HepG2 (cell line): Measurements from ENCODE around the gene ADCY6. TPM values are rescaled to one million over a fixed set of nuclear protein-coding genes. Genes with fewer than 3 reads are reported as not detected.

Experiments
- ATAC-seq: fragments of 200-7000 bp; cut with Tn5 transposase; 3 replicates; pipeline ENCODE4 v1.9.1; 2020; ENCODE audit warnings: mild to moderate bottlenecking, moderate library complexity
- BruUV-seq: library from RNA; stranded (reverse); fragments of 400-500 nt; replicated peaks from 2 replicates; lab custom pipeline; 2021; lab: Mats Ljungman, UMichigan
- CTCF ChIA-PET: fragments of 300-600 bp; formaldehyde crosslinking; extraction: SDS; loops from one replicate; lab custom pipeline; 2021; ENCODE audit warnings: low total read pairs, inconsistent platforms, low intra/inter-chr PET ratio; lab: Yijun Ruan, JAX
- POLR2A ChIA-PET: fragments of 350-600 bp; sonication (Branson Sonifier 250); formaldehyde crosslinking; loops from one replicate; lab custom pipeline; 2020; ENCODE audit warnings: antibody characterized with exemption, inconsistent platforms; lab: Yijun Ruan, JAX
- DNase-seq: peaks from one replicate; pipeline ENCODE4 v3.0.0-alpha.2; 2015; ENCODE audit warnings: low spot score
- FAIRE-seq: peaks from 3 replicates; lab custom pipeline; 2011; peaks lifted over from hg19 to GRCh38; lab: Jason Lieb, UNC
- H2AFZ ChIP-seq: one replicate; pipeline ENCODE4 v1.6.1; 2011; ENCODE audit warnings: low read length, inconsistent platforms
- H3K27ac ChIP-seq: fragments of 300-600 bp; 3 replicates; pipeline ENCODE4 v1.8.0; 2011; ENCODE audit warnings: mixed run types, mild to moderate bottlenecking, mixed read lengths, low read length, inconsistent platforms; ENCODE audit not compliant: insufficient read depth; ENCODE audit errors: extremely low read length
- H3K27me3 ChIP-seq, 2 experiments: fragments of 200-600 bp in 1 of 2; 2 replicates in 1 of 2; 3 replicates in 1 of 2; pipeline versions ENCODE4 v1.6.0 to v1.8.0; 2011; ENCODE audit warnings: low read length in 2 of 2, mild to moderate bottlenecking in 2 of 2, moderate library complexity in 2 of 2, inconsistent platforms in 1 of 2; ENCODE audit not compliant: insufficient read depth in 2 of 2, control insufficient read depth in 1 of 2
- H3K36me3 ChIP-seq, 2 experiments: fragments of 200-600 bp in 1 of 2; replicated peaks in 1 of 2; 2 replicates in 1 of 2; 3 replicates in 1 of 2; pipeline versions ENCODE4 v1.5.1 to v1.8.0; 2011; ENCODE audit warnings: low read length in 2 of 2, inconsistent platforms in 1 of 2; ENCODE audit not compliant: insufficient read depth in 2 of 2, control insufficient read depth in 1 of 2
- H3K4me1 ChIP-seq: 2 replicates; pipeline ENCODE4 v1.5.1; 2012; ENCODE audit warnings: low read length, inconsistent platforms; ENCODE audit not compliant: insufficient read depth
- H3K4me2 ChIP-seq: 2 replicates; pipeline ENCODE4 v1.6.0; 2011; ENCODE audit warnings: low read depth, low read length, inconsistent platforms
- H3K4me3 ChIP-seq, 3 experiments: fragments of 200-600 bp in 1 of 3; sonication (generic), shearing (Covaris generic) in 1 of 3; replicated peaks in 1 of 3; 2 replicates each; pipeline ENCODE4 v1.5.1; 2011 to 2016; ENCODE audit warnings: low read length in 3 of 3, inconsistent platforms in 2 of 3, low read depth in 2 of 3, mild to moderate bottlenecking in 2 of 3, control low read depth in 1 of 3, mixed read lengths in 1 of 3; ENCODE audit not compliant: insufficient read depth in 1 of 3
- H3K79me2 ChIP-seq: one replicate; pipeline ENCODE4 v1.6.1; 2011; ENCODE audit warnings: low read length, inconsistent platforms; ENCODE audit not compliant: insufficient read depth
- H3K9ac ChIP-seq: 2 replicates; pipeline ENCODE4 v1.6.0; 2011; ENCODE audit warnings: mild to moderate bottlenecking, low read depth, low read length, inconsistent platforms; ENCODE audit not compliant: insufficient read depth
- H3K9me3 ChIP-seq: 2 replicates; pipeline ENCODE4 v1.5.1; 2012; ENCODE audit warnings: mild to moderate bottlenecking, low read length
- H4K20me1 ChIP-seq: 2 replicates; pipeline ENCODE4 v1.6.0; 2011; ENCODE audit warnings: inconsistent platforms, mild to moderate bottlenecking, low read length, moderate library complexity; ENCODE audit not compliant: insufficient read depth
- ATF6 ChIP-seq: sonication (generic); formaldehyde crosslinking; conservative IDR thresholded peaks from 2 replicates; pipeline ENCODE4 v1.4.0; 2020; ENCODE audit warnings: missing genetic modification reagents
- DMTF1 ChIP-seq: sonication (generic); formaldehyde crosslinking; IDR thresholded peaks from 2 replicates; pipeline ENCODE4 v1.4.0; 2020; ENCODE audit warnings: mild to moderate bottlenecking, missing genetic modification reagents
- IRX3 ChIP-seq: sonication (generic); formaldehyde crosslinking; IDR thresholded peaks from 2 replicates; pipeline ENCODE4 v1.8.1; 2023; ENCODE audit warnings: mild to moderate bottlenecking, low read depth, missing genetic modification reagents, borderline replicate concordance
- SATB2 ChIP-seq: sonication (generic); formaldehyde crosslinking; IDR thresholded peaks from 2 replicates; pipeline ENCODE4 v1.5.0; 2020; ENCODE audit warnings: missing genetic modification reagents
- SNAPC4 ChIP-seq: sonication (generic); formaldehyde crosslinking; IDR thresholded peaks from 2 replicates; pipeline ENCODE4 v1.4.0; 2020; ENCODE audit warnings: mild to moderate bottlenecking, missing genetic modification reagents
- SP4 ChIP-seq: sonication (generic); formaldehyde crosslinking; IDR thresholded peaks from 2 replicates; pipeline ENCODE4 v1.8.1; 2023; ENCODE audit warnings: mild to moderate bottlenecking, missing genetic modification reagents
- SRSF1 ChIP-seq: fragments of 200-400 bp; formaldehyde crosslinking; optimal IDR thresholded peaks from 2 replicates; pipeline ENCODE3; 2017; ENCODE audit warnings: mild to moderate bottlenecking, low read depth, low read length, moderate library complexity
- ZFY ChIP-seq: sonication (generic); formaldehyde crosslinking; IDR thresholded peaks from 2 replicates; pipeline ENCODE4 v1.4.0; 2020; ENCODE audit warnings: missing genetic modification reagents
- ZMAT3 ChIP-seq: sonication (generic); formaldehyde crosslinking; conservative IDR thresholded peaks from 2 replicates; pipeline ENCODE4 v1.7.0; 2021; ENCODE audit warnings: missing genetic modification reagents
- ZNF138 ChIP-seq: sonication (generic); formaldehyde crosslinking; IDR thresholded peaks from 2 replicates; pipeline ENCODE4 v1.5.0; 2020; ENCODE audit warnings: mild to moderate bottlenecking, low read depth, missing genetic modification reagents
- ZNF264 ChIP-seq: sonication (generic); formaldehyde crosslinking; IDR thresholded peaks from 2 replicates; pipeline ENCODE4 v1.4.0; 2020; ENCODE audit warnings: missing genetic modification reagents
- ZNF335 ChIP-seq: sonication (generic); formaldehyde crosslinking; IDR thresholded peaks from 2 replicates; pipeline ENCODE4 v1.4.0; 2020; ENCODE audit warnings: missing genetic modification reagents
- ZNF639 ChIP-seq: conservative IDR thresholded peaks from 2 replicates; pipeline ENCODE4 v1.6.1; 2018; ENCODE audit warnings: missing genetic modification reagents
- WGBS: methylation state at CpG from one replicate; pipeline ENCODE4 v1.1.6; 2017; ENCODE audit warnings: low lambda C conversion rate; 5-methylcytosine and 5-hydroxymethylcytosine counted together
- in situ Hi-C: cut with HindIII; loops from 2 replicates; pipeline ENCODE4 v1.10.0; 2017; ENCODE audit warnings: low pct_unique_long_range_greater_than_20kb; ENCODE audit not compliant: extremely low pct_ligation_motif_present
- intact Hi-C: fragments of 100-400 bp; cut with micrococcal nuclease; formaldehyde crosslinking; loops from one replicate; pipeline ENCODE4 v1.10.0; 2022; ENCODE audit not compliant: unreplicated experiment
- polyA plus RNA-seq, 8 experiments: library from polyadenylated mRNA; depleted of rRNA in 3 of 8; stranded (reverse) in 7 of 8; unstranded in 1 of 8; fragments of >200 nt; fragmentation: Illumina TruSeq in 4 of 8; extraction: Trizol in 4 of 8; gene quantifications; 2 replicates each; pipeline versions ENCODE4 v1.2.1 to v1.2.3, GENCODE V29; 2011 to 2016; ENCODE audit warnings: low read depth in 4 of 8, missing spikeins in 1 of 8, mixed read lengths in 1 of 8; ENCODE audit not compliant: insufficient read depth in 1 of 8
- total RNA-seq, 5 experiments: library from RNA; depleted of rRNA; stranded (reverse); fragments of >200 nt; fragmentation: Illumina TruSeq; extraction: Trizol; gene quantifications; 2 replicates each; pipeline ENCODE4 v1.2.3, GENCODE V29; 2016; ENCODE audit warnings: low read depth in 1 of 5

The ADCY6 gene
- total and polyA plus RNA-seq, 2 of the 13 experiments (the other 11 are each of a cell fraction or from before 2014, with no cell fraction given) = 10.6 to 11.8 TPM

- no peak for TF ChIP-seq ATF6 (CRISPR knock-in tag)
These were observed 30.2 kb downstream of the ADCY6 start (continued) for GRCh38 chr12:48758737-48759136.

GRCh38 chr12:48758186-48758585, 30.7 kb downstream of the ADCY6 start:
- in situ Hi-C loops (no loop called here), intact Hi-C loops (no loop called here)
- Histone ChIP-seq H3K4me2 (no peak overlapping the region), H3K36me3 (no peaks in the 10 kb centered on the region), H3K9ac (no peak overlapping the region), H4K20me1 (no peaks in the 10 kb centered on the region), H3K9me3 (no peaks in the 10 kb centered on the region), H3K4me1 (0 out of 2 replicates have a peak, but pooled peaks cover 2% of the 10 kb centered on the region), H3K4me3 (no peak overlapping the region), H3K27ac (no peak overlapping the region), H2AFZ (no peak overlapping the region), H3K27me3 (peaks cover 0 to 2% of the 10 kb centered on the region in 2 experiments; a peak in 1 of 5 replicates), H3K79me2 (no peaks in the 10 kb centered on the region)
- ChIA-PET CTCF (no interaction called here), POLR2A (no interaction called here)
- ATAC-seq (peak; percentile 74), DNase-seq (no peak), FAIRE-seq (no peak)
- BruUV-seq = no TSS peak
- 53% methylated on average over 4 of the region's 4 CpGs for WGBS
- TF ChIP-seq DMTF1 (CRISPR knock-in tag) = no peak
- no peak for TF ChIP-seq ZNF138 (CRISPR knock-in tag)
- no peak for TF ChIP-seq ZNF335 (CRISPR knock-in tag)
- TF ChIP-seq SATB2 (CRISPR knock-in tag) = no peak
- no peak for TF ChIP-seq ZNF264 (CRISPR knock-in tag)
- no peak for TF ChIP-seq IRX3
- TF ChIP-seq ZFY (CRISPR knock-in tag) = no peak
- no peak for TF ChIP-seq SRSF1
- TF ChIP-seq ZNF639 (CRISPR knock-in tag) = no peak
- no peak for TF ChIP-seq SP4 (CRISPR knock-in tag)
- no peak for TF ChIP-seq ZMAT3
- TF ChIP-seq SNAPC4 = no peak
